ENCODE data around the gene CAPN12.

The CAPN12 gene

GRCh38 chr19:38709119-38709518, 35.2 kb downstream of the CAPN12 start:
- DNase-seq = no peak

- no peak for DNase-seq
Observed at GRCh38 chr19:38708413-38709024, 35.8 kb downstream of the CAPN12 start.

GRCh38 chr19:38707512-38708114, 36.7 kb downstream of the CAPN12 start:
- no peak for DNase-seq

GRCh38 chr19:38706792-38707511, 37.3 kb downstream of the CAPN12 start:
- DNase-seq = no peak

GRCh38 chr19:38705197-38706019, 38.9 kb downstream of the CAPN12 start:
- no peak for DNase-seq

- DNase-seq = no peak
Observed at GRCh38 chr19:38704488-38705026, 39.7 kb downstream of the CAPN12 start.

- no peak for DNase-seq
Observed at GRCh38 chr19:38703509-38703908, 40.8 kb downstream of the CAPN12 start.

GRCh38 chr19:38702278-38702677, 42.0 kb downstream of the CAPN12 start:
- no peak for DNase-seq

- no peak for DNase-seq
Observed at GRCh38 chr19:38701455-38702063, 42.7 kb downstream of the CAPN12 start.

GRCh38 chr19:38700902-38701454, 43.3 kb downstream of the CAPN12 start:
- DNase-seq = no peak

- DNase-seq = no peak
Observed at GRCh38 chr19:38700350-38700901, 43.8 kb downstream of the CAPN12 start.

- no peak for DNase-seq
Observed at GRCh38 chr19:38699647-38700349, 44.5 kb downstream of the CAPN12 start.

GRCh38 chr19:38699027-38699346, 45.3 kb downstream of the CAPN12 start:
- peak; percentile 62 for DNase-seq

GRCh38 chr19:38698225-38699026, 45.8 kb downstream of the CAPN12 start:
- no peak for DNase-seq

GRCh38 chr19:38697641-38698071, 46.6 kb downstream of the CAPN12 start:
- DNase-seq = no peak

GRCh38 chr19:38697197-38697596, 47.1 kb downstream of the CAPN12 start:
- DNase-seq = no peak

GRCh38 chr19:38696729-38697055, 47.6 kb downstream of the CAPN12 start:
- DNase-seq = no peak

- DNase-seq = no peak
Observed at GRCh38 chr19:38695832-38696728, 48.2 kb downstream of the CAPN12 start.

- peak; percentile 40 for DNase-seq
Observed at GRCh38 chr19:38695317-38695683, 49.0 kb downstream of the CAPN12 start.

Data from hematopoietic multipotent progenitor cell treated with erythropoietin and hydrocortisone succinate and interleukin-3 and kit ligand, for 4 days (in vitro differentiated cells).